Right lobe of liver (tissue), 4 donors: Measurements from ENCODE around the gene RRAS2.

ENCODE experiments used
- CTCF ChIP-seq, 4 donors: fragments of 200-600 bp in 3 of 4; fragments of 450-650 bp in 1 of 4; IDR thresholded peaks; one replicate each; pipeline versions ENCODE4 v1.5.1 to v1.8.0; 2016 to 2022; ENCODE audit warnings: antibody characterized with exemption in 4 of 4, mild to moderate bottlenecking in 2 of 4
- POLR2A ChIP-seq: fragments of 450-650 bp; IDR thresholded peaks from one replicate; pipeline ENCODE4 v1.6.1; 2017; ENCODE audit warnings: antibody characterized with exemption, mild to moderate bottlenecking
- donor health status: DM: no; HTN: no; CAD: no.
- donor health status: DM: no; HTN: no; CAD: no.
- donor health status: DM: no; HTN: yes; CAD: no.

- TF ChIP-seq CTCF (IDR thresholded peaks at IDR 0.05) = no peak
- TF ChIP-seq POLR2A = no peak
These were observed 99.7 kb downstream of the RRAS2 start for GRCh38 chr11:14259186-14259784.
